Adrenal gland (tissue), 5 donors: ENCODE measurements around the gene PRDM16.

Experiments used
- CTCF ChIP-seq, 6 experiments: fragments of 450-650 bp in 4 of 6; fragments of 200-600 bp in 2 of 6; sonication (generic) in 1 of 6; IDR thresholded peaks; 1 replicate in 5 of 6; 2 replicates in 1 of 6; pipeline versions ENCODE4 v1.5.1 to v1.8.0; 2016 to 2021; ENCODE audit warnings: antibody characterized with exemption in 6 of 6, mild to moderate bottlenecking in 2 of 6, moderate library complexity in 1 of 6
- POLR2A ChIP-seq, 2 donors: fragments of 450-650 bp; IDR thresholded peaks; one replicate each; pipeline ENCODE4 v1.6.1; 2017; ENCODE audit warnings: antibody characterized with exemption in 2 of 2, mild to moderate bottlenecking in 2 of 2, moderate library complexity in 1 of 2
- donor health status: DM: no; HTN: no; CAD: no.

- no peak for TF ChIP-seq CTCF (IDR thresholded peaks at IDR 0.05)
- TF ChIP-seq POLR2A (IDR thresholded peaks at IDR 0.05) = no peak
Observed at GRCh38 chr1:3292051-3292722, 223.2 kb downstream of the PRDM16 start.
